IMR-90 (cell line): ENCODE results near the gene INF2. TPM values are rescaled to one million over a fixed set of nuclear protein-coding genes. Genes with fewer than 3 reads are reported as not detected.
A peak's percentile ranks its signal among the peaks of the same experiment; 100 is the strongest.

Source experiments
- ATAC-seq: fragments of 200-7000 bp; cut with Tn5 transposase; 2 replicates; pipeline ENCODE4 v1.9.1; 2020; ENCODE audit warnings: low read depth, mild to moderate bottlenecking, moderate library complexity
- BruUV-seq: library from RNA; stranded (reverse); fragments of 400-500 nt; replicated peaks from 2 replicates; lab custom pipeline; 2021; lab: Mats Ljungman, UMichigan
- CTCF ChIA-PET: fragments of 300-600 bp; formaldehyde crosslinking; extraction: SDS; loops from one replicate; lab custom pipeline; 2021; ENCODE audit warnings: antibody characterized with exemption; lab: Yijun Ruan, JAX
- POLR2A ChIA-PET: fragments of 300-600 bp; sonication (Branson Sonifier 250); formaldehyde crosslinking; loops from one replicate; lab custom pipeline; 2022; ENCODE audit warnings: antibody characterized with exemption; ENCODE audit not compliant: unreplicated experiment; lab: Charles Lee
- DNase-seq: peaks from one replicate; pipeline ENCODE4 v3.0.0; 2013
- H2AFZ ChIP-seq: replicated peaks from 2 replicates; pipeline ENCODE3; 2013; ENCODE audit warnings: low read length, mild to moderate bottlenecking; ENCODE audit not compliant: poor library complexity
- H2AK5ac ChIP-seq: 2 replicates; pipeline ENCODE4 v1.6.1; 2013; ENCODE audit warnings: low read depth, low read length, inconsistent platforms
- H2AK9ac ChIP-seq: replicated peaks from 2 replicates; pipeline ENCODE3; 2013; ENCODE audit warnings: mild to moderate bottlenecking, low read depth, low read length, moderate library complexity; ENCODE audit not compliant: poor library complexity
- H2BK120ac ChIP-seq: 2 replicates; pipeline ENCODE4 v1.6.1; 2013; ENCODE audit warnings: low read depth, low read length, inconsistent platforms
- H2BK15ac ChIP-seq: 3 replicates; pipeline ENCODE4 v1.6.1; 2013; ENCODE audit warnings: low read depth, low read length, inconsistent platforms
- H2BK20ac ChIP-seq: 2 replicates; pipeline ENCODE4 v1.6.1; 2013; ENCODE audit warnings: low read depth, mild to moderate bottlenecking, inconsistent platforms, low read length, moderate library complexity
- H2BK5ac ChIP-seq: 2 replicates; pipeline ENCODE4 v1.6.1; 2013; ENCODE audit warnings: mild to moderate bottlenecking, low read depth, low read length, inconsistent platforms; ENCODE audit not compliant: poor library complexity, severe bottlenecking
- H3K14ac ChIP-seq: replicated peaks from 2 replicates; pipeline ENCODE4 v1.6.1; 2013; ENCODE audit warnings: low read depth, low read length, inconsistent platforms
- H3K18ac ChIP-seq: 2 replicates; pipeline ENCODE4 v1.6.1; 2013; ENCODE audit warnings: low read depth, low read length, control low read depth
- H3K23ac ChIP-seq: 2 replicates; pipeline ENCODE4 v1.6.1; 2013; ENCODE audit warnings: low read depth, low read length, inconsistent platforms
- H3K27ac ChIP-seq: 2 replicates; pipeline ENCODE4 v1.5.1; 2013; ENCODE audit warnings: mild to moderate bottlenecking, control low read depth, low read length; ENCODE audit not compliant: insufficient read depth
- H3K27me3 ChIP-seq: 2 replicates; pipeline ENCODE4 v1.6.1; 2013; ENCODE audit warnings: low read length; ENCODE audit not compliant: control insufficient read depth, insufficient read depth
- H3K36me3 ChIP-seq: 2 replicates; pipeline ENCODE4 v1.6.1; 2013; ENCODE audit warnings: low read length, mixed read lengths; ENCODE audit not compliant: control insufficient read depth, insufficient read depth
- H3K4ac ChIP-seq: 2 replicates; pipeline ENCODE4 v1.6.1; 2013; ENCODE audit warnings: low read depth, low read length, inconsistent platforms
- H3K4me1 ChIP-seq: 2 replicates; pipeline ENCODE4 v1.6.1; 2013; ENCODE audit warnings: low read length, mixed read lengths; ENCODE audit not compliant: control insufficient read depth, insufficient read depth
- H3K4me2 ChIP-seq: 2 replicates; pipeline ENCODE4 v1.6.1; 2013; ENCODE audit warnings: low read depth, mild to moderate bottlenecking, control low read depth, low read length, moderate library complexity
- H3K4me3 ChIP-seq: 2 replicates; pipeline ENCODE4 v1.5.1; 2013; ENCODE audit warnings: low read depth, mild to moderate bottlenecking, control low read depth, low read length, moderate library complexity; ENCODE audit not compliant: insufficient read depth
- H3K56ac ChIP-seq: 2 replicates; pipeline ENCODE4 v1.6.1; 2013; ENCODE audit warnings: low read length, inconsistent platforms; ENCODE audit not compliant: insufficient read depth; ENCODE audit errors: extremely low read depth
- H3K79me1 ChIP-seq, 2 experiments: 2 replicates each; pipeline ENCODE4 v1.6.1; 2013; ENCODE audit warnings: low read length in 2 of 2, inconsistent platforms in 1 of 2, low read depth in 1 of 2
- H3K9ac ChIP-seq: 2 replicates; pipeline ENCODE4 v1.6.1; 2013; ENCODE audit warnings: low read depth, low read length, control low read depth
- H3K9me1 ChIP-seq: 2 replicates; pipeline ENCODE4 v1.6.1; 2013; ENCODE audit warnings: low read length, inconsistent platforms; ENCODE audit not compliant: insufficient read depth
- H3K9me3 ChIP-seq: 2 replicates; pipeline ENCODE4 v1.6.1; 2013; ENCODE audit warnings: low read length; ENCODE audit not compliant: control insufficient read depth, insufficient read depth
- H4K20me1 ChIP-seq: 2 replicates; pipeline ENCODE4 v1.6.1; 2013; ENCODE audit warnings: low read length, inconsistent platforms; ENCODE audit not compliant: insufficient read depth
- H4K5ac ChIP-seq: 2 replicates; pipeline ENCODE4 v1.6.1; 2013; ENCODE audit warnings: mild to moderate bottlenecking, low read depth, low read length, control low read depth
- H4K8ac ChIP-seq, 2 experiments: 2 replicates each; pipeline ENCODE4 v1.6.1; 2013; ENCODE audit warnings: low read depth in 2 of 2, low read length in 2 of 2, control low read depth in 1 of 2, inconsistent platforms in 1 of 2
- H4K91ac ChIP-seq: 2 replicates; pipeline ENCODE4 v1.6.1; 2013; ENCODE audit warnings: low read depth, low read length, inconsistent platforms; ENCODE audit not compliant: insufficient read depth
- BHLHE40 ChIP-seq: fragments of 150-350 bp; IDR thresholded peaks from 2 replicates; pipeline ENCODE4 v1.6.1; 2016; ENCODE audit warnings: mild to moderate bottlenecking, low read depth, low read length
- CEBPB ChIP-seq: IDR thresholded peaks from 2 replicates; pipeline ENCODE4 v1.6.1; 2012; ENCODE audit warnings: low read depth, low read length, improper control_type of control experiment
- CHD1 ChIP-seq: IDR thresholded peaks from 2 replicates; pipeline ENCODE4 v1.6.1; 2012; ENCODE audit warnings: low read depth, low read length, improper control_type of control experiment
- FOS ChIP-seq: fragments of 150-350 bp; IDR thresholded peaks from 2 replicates; pipeline ENCODE4 v1.6.1; 2016; ENCODE audit warnings: low read depth, low read length
- MAFK ChIP-seq: IDR thresholded peaks from 2 replicates; pipeline ENCODE4 v1.6.1; 2012; ENCODE audit warnings: low read depth, low read length, improper control_type of control experiment
- MAZ ChIP-seq: IDR thresholded peaks from 2 replicates; pipeline ENCODE4 v1.6.1; 2012; ENCODE audit warnings: low read depth, mild to moderate bottlenecking, low read length, improper control_type of control experiment, moderate library complexity, borderline replicate concordance
- NFE2L2 ChIP-seq: fragments of 150-350 bp; IDR thresholded peaks from 2 replicates; pipeline ENCODE4 v1.6.1; 2016; ENCODE audit warnings: low read depth, mild to moderate bottlenecking, low read length
- RAD21 ChIP-seq: IDR thresholded peaks from 2 replicates; pipeline ENCODE4 v1.6.1; 2012; ENCODE audit warnings: low read length, improper control_type of control experiment
- RCOR1 ChIP-seq: IDR thresholded peaks from 2 replicates; pipeline ENCODE4 v1.6.1; 2012; ENCODE audit warnings: mild to moderate bottlenecking, low read length, improper control_type of control experiment; ENCODE audit not compliant: insufficient replicate concordance
- SMC3 ChIP-seq: fragments of 150-350 bp; IDR thresholded peaks from 2 replicates; pipeline ENCODE4 v1.6.1; 2016; ENCODE audit warnings: low read depth, mild to moderate bottlenecking, antibody characterized with exemption, low read length, moderate library complexity
- USF2 ChIP-seq: fragments of 150-350 bp; IDR thresholded peaks from 2 replicates; pipeline ENCODE4 v1.6.1; 2017; ENCODE audit warnings: mild to moderate bottlenecking, antibody characterized with exemption, low read length, low read depth
- WGBS, 2 experiments: methylation state at CpG; one replicate each; pipeline versions ENCODE4 v1.1.5 to v1.1.7; 2013; ENCODE audit warnings: missing lambda C conversion rate in 2 of 2; ENCODE audit not compliant: insufficient read length in 1 of 2; ENCODE audit errors: extremely low coverage in 2 of 2; 5-methylcytosine and 5-hydroxymethylcytosine counted together
- dilution Hi-C: fragments of 300-500 bp; cut with HindIII; formaldehyde crosslinking; loops from one replicate; pipeline ENCODE4 v1.14.3; 2018; ENCODE audit warnings: low sequenced_read_pairs; ENCODE audit not compliant: unreplicated experiment
- in situ Hi-C: fragments of 300-500 bp; cut with MboI; formaldehyde crosslinking; loops from 3 replicates; pipeline ENCODE4 v1.14.3; 2019; ENCODE audit warnings: low sequenced_read_pairs, inconsistent platforms, mixed read lengths
- intact Hi-C: fragments of 100-400 bp; cut with micrococcal nuclease; formaldehyde crosslinking; loops from 2 replicates; pipeline ENCODE4 v1.10.0; 2022
- polyA plus RNA-seq, 3 experiments: library from polyadenylated mRNA; depleted of rRNA; stranded (reverse); fragments of >200 nt; gene quantifications; 2 replicates each; pipeline ENCODE4 v1.2.3, GENCODE V29; 2012; ENCODE audit warnings: low replicate concordance in 1 of 3
- total RNA-seq: library from RNA; depleted of rRNA; stranded (reverse); fragments of >200 nt; gene quantifications from 2 replicates; pipeline ENCODE4 v1.2.3, GENCODE V29; 2012
- TF ChIP-seq, protein P1 (sequence below): fragments of 150-350 bp; IDR thresholded peaks from 2 replicates; pipeline ENCODE4 v1.6.1; 2016; ENCODE audit warnings: low read depth, mild to moderate bottlenecking, low read length, moderate library complexity, borderline replicate concordance

The INF2 gene
- total and polyA plus RNA-seq, 2 of the 4 experiments (the other 2 are of a cell fraction): 16.8 to 62.1 TPM

- H2BK5ac ChIP-seq: no peak overlapping the region
- H3K4me3 ChIP-seq: peak overlapping the region; percentile 100
- no peak overlapping the region; a peak in 1 of 4 replicates for H4K8ac ChIP-seq
- no peak overlapping the region; the same call in 1 of the 2 replicates for H4K91ac ChIP-seq
- peaks cover 59% of the 10 kb centered on the region for H4K20me1 ChIP-seq
- no peak overlapping the region for H4K5ac ChIP-seq
- dilution Hi-C loops (no loop called here), intact Hi-C loops (no loop called here), in situ Hi-C loops (no loop called here)
- H3K27ac ChIP-seq: peak overlapping the region; percentile 88; the same call in 1 of the 2 replicates
- no peak overlapping the region for H3K18ac ChIP-seq
- H3K9me1 ChIP-seq: peaks cover 5% of the 10 kb centered on the region; the same call in 1 of the 2 replicates
- H2AK5ac ChIP-seq: peak overlapping the region; percentile 65; the same call in 1 of the 2 replicates
- H3K14ac ChIP-seq: 0 out of 2 replicates have a peak overlapping the region, but pooled peaks have one; percentile 48
- no peaks in the 10 kb centered on the region for H3K9me3 ChIP-seq
- H3K4me1 ChIP-seq: peaks cover 43% of the 10 kb centered on the region
- peak overlapping the region; percentile 87 for H3K4me2 ChIP-seq
- no peak overlapping the region for H2AFZ ChIP-seq
- H3K56ac ChIP-seq: no peak overlapping the region
- H2AK9ac ChIP-seq: peak overlapping the region; percentile 99
- ChIA-PET POLR2A (no interaction called here), CTCF (no interaction called here)
- 86% methylated on average over 5 of the region's 16 CpGs; no CpG with 5 or more reads in 1 of the 2 experiments for WGBS, 2 experiments
- peaks cover 18% of the 10 kb centered on the region for H3K36me3 ChIP-seq
- no peak overlapping the region for H2BK15ac ChIP-seq
- H2BK20ac ChIP-seq: no peak overlapping the region
- H2BK120ac ChIP-seq: no peak overlapping the region
- H3K4ac ChIP-seq: no peak overlapping the region; the same call in 1 of the 2 replicates
- DNase-seq (no peak), ATAC-seq (no peak)
- H3K9ac ChIP-seq: peak overlapping the region; percentile 98
- BruUV-seq: no TSS peak
- TF ChIP-seq CHD1: no peak
- TF ChIP-seq MAFK: no peak
- TF ChIP-seq MAZ: no peak
- no peak for TF ChIP-seq RAD21
- TF ChIP-seq USF2: no peak
- TF ChIP-seq NFE2L2: no peak
- TF ChIP-seq FOS: no peak
- TF ChIP-seq BHLHE40: no peak
- TF ChIP-seq RCOR1: no peak
- no peak for TF ChIP-seq SMC3
- TF ChIP-seq, protein P1, sequence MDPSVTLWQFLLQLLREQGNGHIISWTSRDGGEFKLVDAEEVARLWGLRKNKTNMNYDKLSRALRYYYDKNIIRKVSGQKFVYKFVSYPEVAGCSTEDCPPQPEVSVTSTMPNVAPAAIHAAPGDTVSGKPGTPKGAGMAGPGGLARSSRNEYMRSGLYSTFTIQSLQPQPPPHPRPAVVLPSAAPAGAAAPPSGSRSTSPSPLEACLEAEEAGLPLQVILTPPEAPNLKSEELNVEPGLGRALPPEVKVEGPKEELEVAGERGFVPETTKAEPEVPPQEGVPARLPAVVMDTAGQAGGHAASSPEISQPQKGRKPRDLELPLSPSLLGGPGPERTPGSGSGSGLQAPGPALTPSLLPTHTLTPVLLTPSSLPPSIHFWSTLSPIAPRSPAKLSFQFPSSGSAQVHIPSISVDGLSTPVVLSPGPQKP: no peak
- no peak for TF ChIP-seq CEBPB
- no peak overlapping the region; the same call in 1 of the 2 replicates for H3K23ac ChIP-seq
- peaks cover 0 to 45% of the 10 kb centered on the region in 2 experiments for H3K79me1 ChIP-seq
- no peaks in the 10 kb centered on the region for H3K27me3 ChIP-seq
These were observed 1.5 kb downstream of the INF2 start for GRCh38 chr14:104690861-104691455.
